Measurements from ENCODE around the gene BTNL3.

BTNL3 gene

DNA sequence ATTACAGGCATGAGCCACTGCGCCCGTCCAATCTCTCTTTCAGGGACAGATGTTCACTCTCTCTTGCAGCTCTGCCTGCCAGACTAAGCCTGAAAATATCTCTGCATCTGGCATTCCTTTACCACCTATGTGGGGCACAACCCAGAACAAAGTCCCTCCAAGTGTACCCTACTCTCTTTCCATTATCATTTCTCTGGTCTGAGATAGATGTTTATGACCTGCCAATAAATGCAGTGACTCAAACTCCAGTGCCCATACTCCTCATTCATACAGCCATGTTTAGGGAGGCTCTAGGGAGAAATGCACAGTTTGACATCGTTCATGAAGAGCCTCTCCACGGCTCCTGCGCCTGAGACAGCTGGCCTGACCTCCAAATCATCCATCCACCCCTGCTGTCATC, at the start of gene BTNL3:
TSS of gene BTNL3 (plus strand) at position 255 of the 400 bp plus-strand sequence. CDS start 183 bp downstream, outside the sequence.
- peaks cover 3% of the 10 kb centered on the region for H3K9me3 Mint-ChIP-seq
- ATAC-seq, result no peak
- H3K36me3 Mint-ChIP-seq, result no peaks in the 10 kb centered on the region
- H3K4me1 Mint-ChIP-seq, result no peaks in the 10 kb centered on the region
- no peak within 1 kb of the TSS for H3K4me3 Mint-ChIP-seq
- H3K27ac Mint-ChIP-seq, result no peak within 1 kb of the TSS
- no peaks in the 10 kb centered on the region for H3K27me3 Mint-ChIP-seq

DNA sequence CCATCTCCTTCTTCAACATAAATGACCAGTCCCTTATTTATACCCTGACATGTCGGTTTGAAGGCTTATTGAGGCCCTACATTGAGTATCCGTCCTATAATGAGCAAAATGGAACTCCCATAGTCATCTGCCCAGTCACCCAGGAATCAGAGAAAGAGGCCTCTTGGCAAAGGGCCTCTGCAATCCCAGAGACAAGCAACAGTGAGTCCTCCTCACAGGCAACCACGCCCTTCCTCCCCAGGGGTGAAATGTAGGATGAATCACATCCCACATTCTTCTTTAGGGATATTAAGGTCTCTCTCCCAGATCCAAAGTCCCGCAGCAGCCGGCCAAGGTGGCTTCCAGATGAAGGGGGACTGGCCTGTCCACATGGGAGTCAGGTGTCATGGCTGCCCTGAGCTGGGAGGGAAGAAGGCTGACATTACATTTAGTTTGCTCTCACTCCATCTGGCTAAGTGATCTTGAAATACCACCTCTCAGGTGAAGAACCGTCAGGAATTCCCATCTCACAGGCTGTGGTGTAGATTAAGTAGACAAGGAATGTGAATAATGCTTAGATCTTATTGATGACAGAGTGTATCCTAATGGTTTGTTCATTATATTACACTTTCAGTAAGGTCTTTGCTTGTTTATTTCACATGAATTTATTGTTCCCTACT, 38.2 kb upstream of the BTNL3 start:
- H3K9me3 Mint-ChIP-seq, result no peaks in the 10 kb centered on the region
- no peaks in the 10 kb centered on the region for H3K27me3 Mint-ChIP-seq
- no peaks in the 10 kb centered on the region for H3K4me1 Mint-ChIP-seq
- H3K4me3 Mint-ChIP-seq, result no peak overlapping the region
- no peaks in the 10 kb centered on the region for H3K36me3 Mint-ChIP-seq
- no peak for ATAC-seq
- no peak overlapping the region for H3K27ac Mint-ChIP-seq

GRCh38 chr5:180959661-180960060, 29.0 kb upstream of the BTNL3 start:
- ATAC-seq, result no peak
- Mint-ChIP-seq H3K27ac (no peak overlapping the region), H3K36me3 (no peaks in the 10 kb centered on the region), H3K27me3 (peaks cover 20% of the 10 kb centered on the region), H3K4me3 (no peak overlapping the region), H3K4me1 (no peaks in the 10 kb centered on the region), H3K9me3 (peaks cover 3% of the 10 kb centered on the region)

GRCh38 chr5:180960209-180960608, 28.4 kb upstream of the BTNL3 start:
- Mint-ChIP-seq H3K36me3 (no peaks in the 10 kb centered on the region), H3K27ac (no peak overlapping the region), H3K27me3 (peaks cover 20% of the 10 kb centered on the region), H3K9me3 (peaks cover 3% of the 10 kb centered on the region), H3K4me1 (no peaks in the 10 kb centered on the region), H3K4me3 (no peak overlapping the region)
- ATAC-seq, result no peak

DNA sequence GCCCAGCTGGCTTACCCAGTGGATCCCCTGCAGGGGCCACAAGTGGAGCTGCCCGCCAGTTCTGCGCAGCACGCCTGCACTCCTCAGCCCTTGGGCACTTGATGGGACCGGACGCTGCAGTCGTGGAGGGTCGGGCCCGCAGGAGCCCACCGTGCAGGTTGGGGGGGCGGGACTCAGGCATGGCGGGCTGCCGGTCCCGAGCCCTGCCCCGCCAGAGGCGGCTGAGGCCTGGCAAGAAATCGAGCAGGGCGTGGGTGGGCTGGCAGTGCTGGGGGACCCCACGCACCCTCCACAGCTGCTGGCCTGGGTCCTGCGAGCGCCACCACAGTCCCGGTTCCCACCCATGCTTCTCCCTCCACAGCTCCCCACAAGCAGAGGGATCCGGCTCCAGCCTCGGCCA, 19.2 kb upstream of the BTNL3 start:
- no peak for ATAC-seq
- Mint-ChIP-seq H3K4me1 (no peaks in the 10 kb centered on the region), H3K27ac (no peak overlapping the region), H3K36me3 (no peaks in the 10 kb centered on the region), H3K27me3 (no peaks in the 10 kb centered on the region), H3K9me3 (no peaks in the 10 kb centered on the region), H3K4me3 (no peak overlapping the region)

DNA sequence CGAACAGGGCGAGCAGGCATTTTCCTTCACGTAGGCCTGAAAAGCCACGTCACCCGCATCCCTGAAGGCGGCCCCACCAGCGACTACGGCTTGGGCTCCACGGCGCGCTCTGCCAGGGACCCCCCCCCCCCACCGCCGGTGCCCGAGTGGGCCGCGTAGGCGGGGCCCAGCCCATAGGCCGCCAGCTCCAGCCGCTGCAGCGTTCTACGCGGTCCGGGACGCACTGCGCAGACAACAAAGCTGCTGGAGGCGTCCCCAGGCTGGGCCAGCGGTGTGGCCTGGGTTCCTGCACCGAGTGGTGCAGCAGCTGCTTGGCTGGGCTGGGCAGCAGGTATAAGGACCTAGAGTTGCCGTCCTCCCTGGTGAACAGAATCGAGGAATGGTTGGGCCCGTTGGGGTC, 18.3 kb upstream of the BTNL3 start:
- Mint-ChIP-seq H3K9me3 (no peaks in the 10 kb centered on the region), H3K27ac (no peak overlapping the region), H3K36me3 (no peaks in the 10 kb centered on the region), H3K27me3 (no peaks in the 10 kb centered on the region), H3K4me3 (no peak overlapping the region), H3K4me1 (peaks cover 6% of the 10 kb centered on the region)
- ATAC-seq, result no peak

GRCh38 chr5:180970875-180971274, 17.8 kb upstream of the BTNL3 start:
- Mint-ChIP-seq H3K27ac (no peak overlapping the region), H3K4me1 (peaks cover 11% of the 10 kb centered on the region), H3K27me3 (no peaks in the 10 kb centered on the region), H3K36me3 (no peaks in the 10 kb centered on the region), H3K4me3 (no peak overlapping the region), H3K9me3 (no peaks in the 10 kb centered on the region)
- ATAC-seq, result no peak

DNA sequence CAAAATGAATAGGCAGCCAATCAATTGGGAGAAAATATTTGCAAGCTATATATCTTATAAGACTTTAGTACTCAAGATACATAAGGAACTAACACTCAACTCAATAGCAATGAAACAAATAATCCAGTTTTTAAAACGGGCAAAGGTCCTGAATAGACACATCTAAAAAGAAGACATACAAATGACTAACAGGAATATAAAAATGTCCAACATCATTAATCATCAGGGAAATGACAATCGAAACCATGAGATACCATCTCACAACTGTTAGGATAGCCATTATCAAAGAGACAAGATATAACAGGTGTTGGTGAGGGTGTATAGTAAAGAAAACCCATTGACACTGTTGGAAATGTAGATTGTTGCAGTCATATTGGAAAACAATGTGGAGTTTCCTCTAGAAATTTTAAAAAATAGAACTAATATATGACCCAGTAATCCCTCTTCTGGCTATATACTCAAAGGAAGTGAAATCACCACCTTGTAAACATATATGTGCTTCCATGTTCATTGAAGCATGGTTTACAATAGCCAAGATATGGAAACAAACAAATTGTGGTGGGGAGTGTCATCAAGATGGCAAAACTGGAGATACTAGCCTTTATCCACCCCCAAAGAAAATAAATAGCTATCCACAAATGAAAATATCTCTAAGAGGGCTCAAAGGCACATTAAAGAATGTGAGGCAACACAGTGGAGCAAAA, 13.9 kb upstream of the BTNL3 start:
- Mint-ChIP-seq H3K27ac (peak overlapping the region; percentile 71), H3K4me1 (peaks cover 23% of the 10 kb centered on the region), H3K36me3 (no peaks in the 10 kb centered on the region), H3K27me3 (no peaks in the 10 kb centered on the region), H3K9me3 (no peaks in the 10 kb centered on the region), H3K4me3 (no peak overlapping the region)
- no peak for ATAC-seq

DNA sequence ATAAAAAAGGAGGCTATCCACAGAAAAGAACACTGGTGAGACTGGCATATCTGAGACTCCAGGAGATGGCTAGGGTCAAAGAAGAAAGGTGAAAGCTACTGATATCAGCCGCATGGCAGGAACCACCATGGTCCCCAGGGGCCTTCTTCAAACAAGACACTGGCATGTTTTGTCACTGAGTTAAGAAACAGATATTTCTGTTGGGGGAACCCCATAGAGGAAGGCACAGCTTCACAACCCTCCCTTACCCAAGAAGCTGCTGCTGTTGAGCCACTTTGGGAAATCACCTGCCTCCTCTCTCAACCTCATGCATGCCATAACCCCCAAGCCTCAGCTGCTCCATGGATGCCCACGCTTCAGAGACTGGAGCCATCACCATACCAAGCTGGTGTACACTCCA, 13.3 kb upstream of the BTNL3 start:
- H3K4me3 Mint-ChIP-seq, result no peak overlapping the region
- H3K4me1 Mint-ChIP-seq, result peaks cover 23% of the 10 kb centered on the region
- ATAC-seq, result peak; percentile 99
- H3K36me3 Mint-ChIP-seq, result no peaks in the 10 kb centered on the region
- peak overlapping the region; percentile 71 for H3K27ac Mint-ChIP-seq
- H3K27me3 Mint-ChIP-seq, result no peaks in the 10 kb centered on the region
- no peaks in the 10 kb centered on the region for H3K9me3 Mint-ChIP-seq

GRCh38 chr5:180976518-180976917, 12.1 kb upstream of the BTNL3 start:
- Mint-ChIP-seq H3K4me3 (no peak overlapping the region), H3K4me1 (peaks cover 23% of the 10 kb centered on the region), H3K36me3 (no peaks in the 10 kb centered on the region), H3K27me3 (no peaks in the 10 kb centered on the region), H3K9me3 (no peaks in the 10 kb centered on the region), H3K27ac (peak overlapping the region; percentile 72)
- ATAC-seq, result no peak

- Mint-ChIP-seq H3K4me1 (peaks cover 23% of the 10 kb centered on the region), H3K27me3 (no peaks in the 10 kb centered on the region), H3K4me3 (no peak overlapping the region), H3K36me3 (no peaks in the 10 kb centered on the region), H3K27ac (peak overlapping the region; percentile 72), H3K9me3 (no peaks in the 10 kb centered on the region)
- ATAC-seq, result no peak
Observed at GRCh38 chr5:180977852-180978251, 10.8 kb upstream of the BTNL3 start.

GRCh38 chr5:180982008-180982741, 6.5 kb upstream of the BTNL3 start:
- Mint-ChIP-seq H3K9me3 (peaks cover 3% of the 10 kb centered on the region), H3K4me3 (no peak overlapping the region), H3K4me1 (peaks cover under 1% of the 10 kb centered on the region), H3K27ac (no peak overlapping the region), H3K27me3 (no peaks in the 10 kb centered on the region), H3K36me3 (no peaks in the 10 kb centered on the region)
- ATAC-seq, result no peak

DNA sequence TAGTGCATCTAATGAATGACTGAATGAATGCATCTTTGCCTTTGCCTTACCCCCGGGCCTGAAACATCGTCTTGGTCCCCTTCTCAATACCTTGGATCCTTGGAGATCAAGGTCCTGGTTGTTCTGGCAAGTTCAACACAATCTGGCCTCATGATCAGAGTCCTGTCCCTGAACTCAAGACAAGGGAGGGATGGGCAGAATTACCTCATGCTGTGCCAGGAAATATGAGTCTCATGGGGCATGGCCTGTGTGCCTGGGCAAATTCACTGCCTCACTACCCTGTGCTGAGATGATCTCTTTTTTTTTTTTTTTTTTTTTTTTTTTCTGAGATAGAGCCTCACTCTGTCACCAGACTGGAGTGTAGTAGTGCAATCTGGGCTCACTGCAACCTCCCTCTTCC, 630 bp upstream of the BTNL3 start:
- ATAC-seq, result no peak
- H3K27ac Mint-ChIP-seq, result no peak overlapping the region
- no peaks in the 10 kb centered on the region for H3K4me1 Mint-ChIP-seq
- peaks cover 3% of the 10 kb centered on the region for H3K9me3 Mint-ChIP-seq
- H3K36me3 Mint-ChIP-seq, result no peaks in the 10 kb centered on the region
- H3K4me3 Mint-ChIP-seq, result no peak overlapping the region
- no peaks in the 10 kb centered on the region for H3K27me3 Mint-ChIP-seq

- Mint-ChIP-seq H3K4me1 (no peaks in the 10 kb centered on the region), H3K27ac (peak overlapping the region; percentile 17), H3K27me3 (no peaks in the 10 kb centered on the region), H3K4me3 (peak overlapping the region; percentile 23), H3K36me3 (no peaks in the 10 kb centered on the region), H3K9me3 (peaks cover 5% of the 10 kb centered on the region)
- no peak for ATAC-seq
Observed at GRCh38 chr5:180990086-180990881, 1.6 kb downstream of the BTNL3 start.

GRCh38 chr5:180990882-180991242, 2.2 kb downstream of the BTNL3 start:
- Mint-ChIP-seq H3K27ac (peak overlapping the region; percentile 17), H3K4me1 (no peaks in the 10 kb centered on the region), H3K9me3 (peaks cover 5% of the 10 kb centered on the region), H3K4me3 (no peak overlapping the region), H3K36me3 (no peaks in the 10 kb centered on the region), H3K27me3 (no peaks in the 10 kb centered on the region)
- ATAC-seq, result no peak
